ENCODE results near the gene WFS1. TPM values are rescaled to one million over a fixed set of nuclear protein-coding genes. Genes with fewer than 3 reads are reported as not detected.

Gene WFS1
- total and polyA plus RNA-seq, 9 of the 15 experiments (the other 6 are each of a cell fraction or from before 2014, with no cell fraction given): 0.01 to 0.29 (median 0.03) TPM; not detected in 5

DNA sequence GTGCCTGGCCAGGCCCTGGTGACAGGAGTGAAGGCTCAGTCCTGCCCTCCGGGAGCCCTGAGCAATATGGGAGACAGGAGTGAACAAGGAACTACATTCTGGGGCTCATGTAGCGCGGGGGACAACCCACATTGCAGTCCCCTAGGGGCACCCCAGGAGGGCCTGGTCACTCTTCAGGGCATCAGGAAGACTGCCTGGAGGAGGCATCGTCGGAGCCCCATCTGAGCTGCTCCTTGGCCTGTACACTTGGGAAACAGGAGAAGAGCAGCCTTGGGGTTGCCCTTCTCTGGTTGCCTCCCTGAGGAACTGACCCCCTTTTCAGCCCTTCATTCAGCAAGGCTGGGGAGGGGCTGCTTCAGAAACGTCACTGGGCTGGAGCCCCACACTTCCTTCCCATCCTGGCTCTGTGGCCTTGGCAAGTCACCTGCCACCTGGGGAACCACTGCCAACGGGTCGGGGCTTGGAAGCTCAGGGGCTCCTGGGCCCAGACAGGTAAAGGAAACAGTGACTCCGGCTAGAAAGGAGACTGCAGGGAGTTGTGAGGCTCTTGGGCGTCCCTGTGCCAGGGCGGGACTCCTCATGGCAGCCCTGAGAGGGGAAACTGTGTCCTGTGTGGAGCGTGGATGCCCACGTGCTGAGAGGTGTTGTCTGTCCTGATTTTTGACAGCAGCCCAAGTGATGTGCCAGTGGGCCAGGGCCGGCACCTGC, 10.1 kb downstream of the WFS1 start:
- ChIA-PET CTCF (ENCODE audit: low intra/inter-chr PET ratio) (no interaction called here), POLR2A (no interaction called here)
- under 1% methylated on average over 12 of the region's 14 CpGs for WGBS (ENCODE audit: insufficient coverage, low coverage, missing lambda C conversion rate)
- FAIRE-seq (no peak), ATAC-seq (no peak), DNase-seq (ENCODE audit: extremely low read depth in 1 of 4, low spot score in 3 of 4) (no peak)
- H3K4me2 ChIP-seq (ENCODE audit: insufficient read depth, low read length): no peak overlapping the region
- H3K9me1 ChIP-seq (ENCODE audit: control insufficient read depth, insufficient read depth, low read length): no peaks in the 10 kb centered on the region
- in situ Hi-C loops (cut with MboI): no loop called here
- no peak overlapping the region for H3K9ac ChIP-seq (ENCODE audit: insufficient read depth in 1 of 2, low read depth in 2 of 2, low read length in 2 of 2)
- H3K4me1 ChIP-seq (replicated peaks in 1 of 2; ENCODE audit: control insufficient read depth in 2 of 2, insufficient read depth in 2 of 2, low read length in 2 of 2): peaks cover 0 to 5% of the 10 kb centered on the region in 2 experiments; a peak in 2 of 5 replicates
- H3K36me3 ChIP-seq (ENCODE audit: control insufficient read depth, insufficient read depth, low read length): no peaks in the 10 kb centered on the region
- intact Hi-C loops (cut with micrococcal nuclease): no loop called here
- H3K4me3 ChIP-seq: no peak overlapping the region
- H3K27ac ChIP-seq (ENCODE audit: extremely low read depth, low read depth, low read length): no peak overlapping the region
- H3K27me3 ChIP-seq (ENCODE audit: control insufficient read depth in 2 of 2, insufficient read depth in 2 of 2, low read length in 2 of 2): peaks cover 3 to 62% of the 10 kb centered on the region in 2 experiments; a peak in 3 of 5 replicates
- no peak overlapping the region for H2AFZ ChIP-seq (ENCODE audit: low read depth, low read length)
- no peaks in the 10 kb centered on the region for H3K9me3 ChIP-seq (replicated peaks; ENCODE audit: control insufficient read depth, insufficient read depth, low read depth, low read length)
- TF ChIP-seq, protein P1, sequence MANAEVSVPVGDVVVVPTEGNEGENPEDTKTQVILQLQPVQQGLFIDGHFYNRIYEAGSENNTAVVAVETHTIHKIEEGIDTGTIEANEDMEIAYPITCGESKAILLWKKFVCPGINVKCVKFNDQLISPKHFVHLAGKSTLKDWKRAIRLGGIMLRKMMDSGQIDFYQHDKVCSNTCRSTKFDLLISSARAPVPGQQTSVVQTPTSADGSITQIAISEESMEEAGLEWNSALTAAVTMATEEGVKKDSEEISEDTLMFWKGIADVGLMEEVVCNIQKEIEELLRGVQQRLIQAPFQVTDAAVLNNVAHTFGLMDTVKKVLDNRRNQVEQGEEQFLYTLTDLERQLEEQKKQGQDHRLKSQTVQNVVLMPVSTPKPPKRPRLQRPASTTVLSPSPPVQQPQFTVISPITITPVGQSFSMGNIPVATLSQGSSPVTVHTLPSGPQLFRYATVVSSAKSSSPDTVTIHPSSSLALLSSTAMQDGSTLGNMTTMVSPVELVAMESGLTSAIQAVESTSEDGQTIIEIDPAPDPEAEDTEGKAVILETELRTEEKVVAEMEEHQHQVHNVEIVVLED (CRISPR knock-in tag; IDR thresholded peaks at IDR 0.05): no peak
- no peak for TF ChIP-seq TFAM (CRISPR knock-in tag; conservative IDR thresholded peaks at IDR 0.05)
- TF ChIP-seq ZFP36 (IDR thresholded peaks at IDR 0.05; ENCODE audit: low read depth, low read length, partially characterized antibody): peak; percentile 52
- H3K79me2 ChIP-seq (ENCODE audit: control insufficient read depth, insufficient read depth, low read length): no peaks in the 10 kb centered on the region
- peaks cover 14% of the 10 kb centered on the region; the same call in 1 of the 2 replicates for H4K20me1 ChIP-seq (replicated peaks; ENCODE audit: control insufficient read depth, insufficient read depth, low read length)
- no TSS peak for BruUV-seq (replicated peaks)

Data from K562 (cell line).